Endothelial cell of umbilical vein (primary cell): ENCODE results near the gene COX4I1. TPM values are rescaled to one million over a fixed set of nuclear protein-coding genes. Genes with fewer than 3 reads are reported as not detected.

Experiments
- BruUV-seq: library from RNA; stranded (reverse); fragments of 400-500 nt; replicated peaks from 2 replicates; lab custom pipeline; 2021; lab: Mats Ljungman, UMichigan
- CTCF ChIA-PET: fragments of 300-600, 350-600 bp; sonication (Branson Sonifier 250); formaldehyde crosslinking; loops from one replicate; lab custom pipeline; 2021; ENCODE audit warnings: antibody characterized with exemption, inconsistent platforms; lab: Charles Lee
- POLR2A ChIA-PET: fragments of 300-600, 350-600 bp; sonication (Branson Sonifier 250); formaldehyde crosslinking; loops from one replicate; lab custom pipeline; 2021; ENCODE audit warnings: antibody characterized with exemption, inconsistent platforms; lab: Charles Lee
- DNase-seq: peaks from one replicate; pipeline ENCODE4 v3.0.0-alpha.2; 2011; ENCODE audit warnings: low read depth, low spot score
- FAIRE-seq: peaks from 2 replicates; lab custom pipeline; 2011; peaks lifted over from hg19 to GRCh38; lab: Jason Lieb, UNC
- H2AFZ ChIP-seq: 2 replicates; pipeline ENCODE4 v1.6.0; 2012; ENCODE audit warnings: low read depth, low read length, control low read depth, inconsistent platforms
- H3K27ac ChIP-seq: 2 replicates; pipeline ENCODE4 v1.5.1; 2011; ENCODE audit warnings: low read depth, mild to moderate bottlenecking, control low read depth, low read length, moderate library complexity; ENCODE audit not compliant: insufficient read depth
- H3K27me3 ChIP-seq, 2 experiments: 2 replicates each; pipeline versions ENCODE4 v1.6.0 to v1.6.1; 2011; ENCODE audit warnings: low read length in 2 of 2, mixed read lengths in 1 of 2; ENCODE audit not compliant: control insufficient read depth in 2 of 2, insufficient read depth in 2 of 2
- H3K36me3 ChIP-seq, 2 experiments: 2 replicates in 1 of 2; 3 replicates in 1 of 2; pipeline ENCODE4 v1.5.1; 2011; ENCODE audit warnings: low read length in 2 of 2, mild to moderate bottlenecking in 1 of 2, moderate library complexity in 1 of 2; ENCODE audit not compliant: control insufficient read depth in 2 of 2, insufficient read depth in 2 of 2; ENCODE audit errors: extremely low read depth in 1 of 2
- H3K4me1 ChIP-seq: 3 replicates; pipeline ENCODE4 v1.5.1; 2011; ENCODE audit warnings: mild to moderate bottlenecking, low read length; ENCODE audit not compliant: control insufficient read depth, insufficient read depth; ENCODE audit errors: extremely low read depth
- H3K4me2 ChIP-seq: 2 replicates; pipeline ENCODE4 v1.6.1; 2011; ENCODE audit warnings: low read length, control low read depth, mixed read lengths; ENCODE audit not compliant: insufficient read depth
- H3K4me3 ChIP-seq, 3 experiments: fragments of 200-600 bp in 1 of 3; sonication (generic), shearing (Covaris generic) in 1 of 3; replicated peaks in 1 of 3; 2 replicates each; pipeline ENCODE4 v1.5.1; 2011 to 2016; ENCODE audit warnings: control low read depth in 3 of 3, low read length in 3 of 3, mild to moderate bottlenecking in 2 of 3, inconsistent platforms in 1 of 3, low read depth in 1 of 3, moderate library complexity in 1 of 3; ENCODE audit not compliant: insufficient read depth in 1 of 3
- H3K79me2 ChIP-seq: 2 replicates; pipeline ENCODE4 v1.6.0; 2012; ENCODE audit warnings: low read length, inconsistent platforms; ENCODE audit not compliant: control insufficient read depth, insufficient read depth
- H3K9ac ChIP-seq: replicated peaks from 2 replicates; pipeline ENCODE3; 2011; ENCODE audit warnings: low read length, control low read depth; ENCODE audit not compliant: insufficient read depth; ENCODE audit errors: extremely low read depth
- H3K9me1 ChIP-seq: replicated peaks from 3 replicates; pipeline ENCODE4 v1.6.0; 2011; ENCODE audit warnings: mild to moderate bottlenecking, low read length; ENCODE audit not compliant: control insufficient read depth, insufficient read depth; ENCODE audit errors: extremely low read depth
- H3K9me3 ChIP-seq: replicated peaks from 2 replicates; pipeline ENCODE4 v1.5.1; 2012; ENCODE audit warnings: low read length, inconsistent platforms; ENCODE audit not compliant: control insufficient read depth, insufficient read depth
- H4K20me1 ChIP-seq: replicated peaks from 2 replicates; pipeline ENCODE3; 2011; ENCODE audit warnings: mild to moderate bottlenecking, low read length; ENCODE audit not compliant: control insufficient read depth, insufficient read depth; ENCODE audit errors: extremely low read depth
- EZH2 ChIP-seq: IDR thresholded peaks from 2 replicates; pipeline ENCODE4 v1.6.1; 2012; ENCODE audit warnings: borderline replicate concordance, low read depth, mild to moderate bottlenecking, moderate library complexity, low read length, inconsistent platforms; ENCODE audit not compliant: severe bottlenecking
- GATA2 ChIP-seq: IDR thresholded peaks from 2 replicates; pipeline ENCODE4 v1.7.0; 2011; ENCODE audit warnings: low read depth, mild to moderate bottlenecking, moderate library complexity, mixed read lengths, low read length; ENCODE audit not compliant: insufficient read length, insufficient read depth
- JUN ChIP-seq: IDR thresholded peaks from 2 replicates; pipeline ENCODE4 v1.6.1; 2011; ENCODE audit warnings: borderline replicate concordance, low read depth; ENCODE audit not compliant: insufficient read length, insufficient read depth
- MAX ChIP-seq: IDR thresholded peaks from 2 replicates; pipeline ENCODE4 v1.6.1; 2011; ENCODE audit not compliant: insufficient read depth, insufficient read length
- MYC ChIP-seq: IDR thresholded peaks from one replicate; pipeline ENCODE4 v1.6.1; 2011; ENCODE audit warnings: mild to moderate bottlenecking, low read depth, low read length
- POLR2A ChIP-seq: IDR thresholded peaks from 2 replicates; pipeline ENCODE4 v1.6.1; 2012; ENCODE audit warnings: low read depth, mild to moderate bottlenecking, control low read depth, low read length
- POLR2AphosphoS5 ChIP-seq: IDR thresholded peaks from 2 replicates; pipeline ENCODE4 v1.6.1; 2012; ENCODE audit warnings: low read depth, mild to moderate bottlenecking, control low read depth, low read length, moderate library complexity; ENCODE audit not compliant: insufficient read depth
- dilution Hi-C: fragments of 300-500 bp; cut with MboI; formaldehyde crosslinking; loops from one replicate; pipeline ENCODE4 v1.15.0; 2019; ENCODE audit warnings: low sequenced_read_pairs; ENCODE audit not compliant: extremely low pct_ligation_motif_present
- intact Hi-C: fragments of 100-400 bp; cut with micrococcal nuclease; formaldehyde crosslinking; loops from one replicate; pipeline ENCODE4 v1.10.0; 2022
- polyA plus RNA-seq, 4 experiments: library from polyadenylated mRNA; depleted of rRNA in 3 of 4; stranded (reverse) in 3 of 4; unstranded in 1 of 4; fragments of >200 nt; gene quantifications; 2 replicates each; pipeline versions ENCODE4 v1.2.1 to v1.2.3, GENCODE V29; 2011 to 2012; ENCODE audit warnings: missing spikeins in 1 of 4
- total RNA-seq: library from RNA; stranded (reverse); gene quantifications from 2 replicates; pipeline ENCODE4 v1.2.3, GENCODE V29; 2021

Gene COX4I1
- total and polyA plus RNA-seq, 2 donors (not counting 3 experiments of a cell fraction or from before 2014, with no cell fraction given) = 560 to 953 TPM

GRCh38 chr16:85774811-85775210 is 24.7 kb upstream of the COX4I1 start:
- no peak overlapping the region for H3K4me2 ChIP-seq
- peaks cover 6 to 8% of the 10 kb centered on the region in 2 experiments for H3K36me3 ChIP-seq
- H3K27ac ChIP-seq = no peak overlapping the region
- no peak overlapping the region for H2AFZ ChIP-seq
- intact Hi-C loops (no loop called here), dilution Hi-C loops (no loop called here)
- H3K9me1 ChIP-seq = no peaks in the 10 kb centered on the region
- no TSS peak for BruUV-seq
- no peak overlapping the region for H3K4me3 ChIP-seq
- FAIRE-seq (no peak), DNase-seq (no peak)
- no peak for TF ChIP-seq EZH2
- no peak for TF ChIP-seq POLR2A
- TF ChIP-seq JUN = no peak
- TF ChIP-seq MYC = no peak
- TF ChIP-seq POLR2AphosphoS5 = no peak
- TF ChIP-seq GATA2 = no peak
- no peak for TF ChIP-seq MAX
- no peaks in the 10 kb centered on the region for H4K20me1 ChIP-seq
- H3K4me1 ChIP-seq = peaks cover 16% of the 10 kb centered on the region
- H3K27me3 ChIP-seq = no peaks in the 10 kb centered on the region
- H3K79me2 ChIP-seq = no peaks in the 10 kb centered on the region
- no peaks in the 10 kb centered on the region for H3K9me3 ChIP-seq
- CTCF ChIA-PET = no interaction called here
- no peak overlapping the region for H3K9ac ChIP-seq
- POLR2A ChIA-PET = no interaction called here
